Neural progenitor cell (in vitro differentiated cells): ENCODE results near the gene LIN54. TPM values are rescaled to one million over a fixed set of nuclear protein-coding genes. Genes with fewer than 3 reads are reported as not detected.
A peak's percentile ranks its signal among the peaks of the same experiment; 100 is the strongest.

Experiments used
- DNase-seq: peaks from one replicate; pipeline ENCODE4 v3.0.0-alpha.2; 2016; ENCODE audit warnings: low spot score
- H2AFZ ChIP-seq: fragments of 200-600 bp; sonication (generic); replicated peaks from 2 replicates; pipeline ENCODE4 v1.6.1; 2016; ENCODE audit warnings: antibody characterized with exemption
- H3F3A ChIP-seq: fragments of 200-600 bp; sonication (generic); 2 replicates; pipeline ENCODE4 v1.6.1; 2016; ENCODE audit warnings: antibody characterized with exemption, low read depth
- H3K27ac ChIP-seq: fragments of 200-600 bp; sonication (generic); 2 replicates; pipeline ENCODE4 v1.5.1; 2016; ENCODE audit warnings: mild to moderate bottlenecking
- H3K27me3 ChIP-seq: fragments of 200-600 bp; sonication (generic); 2 replicates; pipeline ENCODE4 v1.6.1; 2016; ENCODE audit warnings: mild to moderate bottlenecking, moderate library complexity
- H3K36me3 ChIP-seq: fragments of 200-600 bp; sonication (generic); 2 replicates; pipeline ENCODE4 v1.5.1; 2016
- H3K4me1 ChIP-seq: fragments of 200-600 bp; sonication (generic); 2 replicates; pipeline ENCODE4 v1.6.1; 2016; ENCODE audit warnings: mixed run types
- H3K4me2 ChIP-seq: fragments of 200-600 bp; sonication (generic); 2 replicates; pipeline ENCODE4 v1.6.1; 2016
- H3K4me3 ChIP-seq: fragments of 200-600 bp; sonication (generic); 2 replicates; pipeline ENCODE4 v1.5.1; 2016
- H3K79me2 ChIP-seq: fragments of 200-600 bp; sonication (generic); 2 replicates; pipeline ENCODE4 v1.6.1; 2016; ENCODE audit warnings: low read depth
- H3K9ac ChIP-seq: fragments of 200-600 bp; sonication (generic); 2 replicates; pipeline ENCODE4 v1.6.1; 2016
- H3K9me3 ChIP-seq: fragments of 200-600 bp; sonication (generic); 2 replicates; pipeline ENCODE4 v1.5.1; 2016; ENCODE audit warnings: low read depth
- H4K20me1 ChIP-seq: fragments of 200-600 bp; sonication (generic); 2 replicates; pipeline ENCODE4 v1.6.1; 2016; ENCODE audit warnings: low read depth
- H3K27ac Mint-ChIP-seq: 3 replicates; pipeline ENCODE4 v1.8.0; 2021; ENCODE audit warnings: mixed read lengths
- H3K27me3 Mint-ChIP-seq: 2 replicates; pipeline ENCODE4 v1.8.0; 2022; ENCODE audit warnings: low read depth, mild to moderate bottlenecking, inconsistent platforms, moderate library complexity, mixed read lengths; ENCODE audit not compliant: insufficient read depth
- H3K36me3 Mint-ChIP-seq: 3 replicates; pipeline ENCODE4 v1.8.0; 2021; ENCODE audit warnings: mixed read lengths
- H3K4me1 Mint-ChIP-seq: 3 replicates; pipeline ENCODE4 v1.8.0; 2021; ENCODE audit warnings: mixed read lengths
- H3K4me3 Mint-ChIP-seq: 3 replicates; pipeline ENCODE4 v1.8.0; 2021; ENCODE audit warnings: mild to moderate bottlenecking, moderate library complexity, mixed read lengths
- H3K9me3 Mint-ChIP-seq: 3 replicates; pipeline ENCODE4 v1.8.0; 2020; ENCODE audit warnings: mixed read lengths
- CTCF ChIP-seq: fragments of 200-600 bp; sonication (generic); IDR thresholded peaks from 2 replicates; pipeline ENCODE4 v1.5.1; 2017; ENCODE audit warnings: antibody characterized with exemption, mild to moderate bottlenecking
- EZH2 ChIP-seq: fragments of 200-600 bp; sonication (generic); IDR thresholded peaks from 2 replicates; pipeline ENCODE4 v1.6.1; 2017; ENCODE audit warnings: antibody characterized with exemption, mild to moderate bottlenecking, moderate library complexity
- EZH2phosphoT487 ChIP-seq: fragments of 200-600 bp; sonication (generic); IDR thresholded peaks from 2 replicates; pipeline ENCODE4 v1.6.1; 2017; ENCODE audit warnings: antibody characterized with exemption
- total RNA-seq: library from RNA; depleted of rRNA; stranded (reverse); fragments of >200 nt; gene quantifications from 2 replicates; pipeline ENCODE4 v1.2.3, GENCODE V29; 2015; ENCODE audit warnings: low replicate concordance

Gene LIN54
- total RNA-seq, 1 donor from 2014 or later: 27.4 TPM

- H3K9me3 ChIP-seq: no peaks in the 10 kb centered on the region
- no peak overlapping the region for H3K27ac ChIP-seq
- no peak overlapping the region for H2AFZ ChIP-seq
- no peaks in the 10 kb centered on the region for H3K79me2 ChIP-seq
- DNase-seq: no peak
- Mint-ChIP-seq H3K27me3 (peaks cover 4% of the 10 kb centered on the region), H3K4me3 (no peak overlapping the region), H3K9me3 (peaks cover 18% of the 10 kb centered on the region), H3K4me1 (no peaks in the 10 kb centered on the region), H3K27ac (no peak overlapping the region), H3K36me3 (peaks cover 2% of the 10 kb centered on the region)
- H4K20me1 ChIP-seq: no peaks in the 10 kb centered on the region
- no peak overlapping the region for H3K4me3 ChIP-seq
- H3K4me2 ChIP-seq: no peak overlapping the region
- H3K27me3 ChIP-seq: no peaks in the 10 kb centered on the region
- H3K9ac ChIP-seq: no peak overlapping the region
- no peaks in the 10 kb centered on the region for H3K4me1 ChIP-seq
- H3F3A ChIP-seq: no peaks in the 10 kb centered on the region
- H3K36me3 ChIP-seq: no peaks in the 10 kb centered on the region
- TF ChIP-seq EZH2phosphoT487 (no peak), CTCF (no peak), EZH2 (no peak)
Observed at GRCh38 chr4:83022724-83023450, 12.3 kb upstream of the LIN54 start.

GRCh38 chr4:83019794-83020494, 9.3 kb upstream of the LIN54 start:
- Histone ChIP-seq H3K4me2 (no peak overlapping the region), H3K27me3 (no peaks in the 10 kb centered on the region), H2AFZ (no peak overlapping the region), H3K79me2 (no peaks in the 10 kb centered on the region), H3K4me1 (no peaks in the 10 kb centered on the region), H3F3A (no peaks in the 10 kb centered on the region), H3K9ac (no peak overlapping the region), H4K20me1 (no peaks in the 10 kb centered on the region), H3K27ac (no peak overlapping the region), H3K4me3 (no peak overlapping the region), H3K9me3 (no peaks in the 10 kb centered on the region), H3K36me3 (no peaks in the 10 kb centered on the region)
- H3K27ac Mint-ChIP-seq: no peak overlapping the region
- peaks cover 8% of the 10 kb centered on the region for H3K9me3 Mint-ChIP-seq
- TF ChIP-seq EZH2 (no peak), EZH2phosphoT487 (no peak), CTCF (no peak)
- no peak overlapping the region for H3K4me3 Mint-ChIP-seq
- peaks cover 2% of the 10 kb centered on the region for H3K27me3 Mint-ChIP-seq
- peaks cover under 1% of the 10 kb centered on the region for H3K36me3 Mint-ChIP-seq
- no peak for DNase-seq
- no peaks in the 10 kb centered on the region for H3K4me1 Mint-ChIP-seq

- no peaks in the 10 kb centered on the region for H3K9me3 ChIP-seq
- peak overlapping the region; percentile 91 for H2AFZ ChIP-seq
- H3K27me3 ChIP-seq: peaks cover 15% of the 10 kb centered on the region
- H3K27me3 Mint-ChIP-seq: peaks cover 3% of the 10 kb centered on the region
- H3K36me3 Mint-ChIP-seq: no peaks in the 10 kb centered on the region
- peaks cover 18% of the 10 kb centered on the region for H3K4me1 ChIP-seq
- peak overlapping the region; percentile 7 for H3K27ac Mint-ChIP-seq
- no peaks in the 10 kb centered on the region for H3K9me3 Mint-ChIP-seq
- no peak overlapping the region for H3K27ac ChIP-seq
- H3K4me1 Mint-ChIP-seq: peaks cover 24% of the 10 kb centered on the region
- H3K4me3 Mint-ChIP-seq: peak overlapping the region; percentile 86
- H3K4me3 ChIP-seq: no peak overlapping the region
- H3K79me2 ChIP-seq: peaks cover 23% of the 10 kb centered on the region
- DNase-seq: no peak
- H3K4me2 ChIP-seq: no peak overlapping the region
- H3K9ac ChIP-seq: no peak overlapping the region
- H3F3A ChIP-seq: peaks cover 13% of the 10 kb centered on the region
- no peaks in the 10 kb centered on the region for H3K36me3 ChIP-seq
- no peak for TF ChIP-seq EZH2phosphoT487
- no peak for TF ChIP-seq EZH2
- TF ChIP-seq CTCF: no peak
- no peaks in the 10 kb centered on the region for H4K20me1 ChIP-seq
Observed at GRCh38 chr4:83013902-83014301, 3.3 kb upstream of the LIN54 start.
